IMR-90 (cell line): ENCODE measurements around the gene POTEC. TPM values are rescaled to one million over a fixed set of nuclear protein-coding genes. Genes with fewer than 3 reads are reported as not detected.
"Not testable (repeated sequence)": the region's sequence is repeated elsewhere in the genome, so short reads cannot be mapped to it uniquely, and the experiment has no call there.

Experiments used
- ATAC-seq: fragments of 200-7000 bp; cut with Tn5 transposase; 2 replicates; pipeline ENCODE4 v1.9.1; 2020; ENCODE audit warnings: low read depth, mild to moderate bottlenecking, moderate library complexity
- BruUV-seq: library from RNA; stranded (reverse); fragments of 400-500 nt; replicated peaks from 2 replicates; lab custom pipeline; 2021; lab: Mats Ljungman, UMichigan
- CTCF ChIA-PET: fragments of 300-600 bp; formaldehyde crosslinking; extraction: SDS; loops from one replicate; lab custom pipeline; 2021; ENCODE audit warnings: antibody characterized with exemption; lab: Yijun Ruan, JAX
- POLR2A ChIA-PET: fragments of 300-600 bp; sonication (Branson Sonifier 250); formaldehyde crosslinking; loops from one replicate; lab custom pipeline; 2022; ENCODE audit warnings: antibody characterized with exemption; ENCODE audit not compliant: unreplicated experiment; lab: Charles Lee
- DNase-seq: peaks from one replicate; pipeline ENCODE4 v3.0.0; 2013
- H2AFZ ChIP-seq: replicated peaks from 2 replicates; pipeline ENCODE3; 2013; ENCODE audit warnings: low read length, mild to moderate bottlenecking; ENCODE audit not compliant: poor library complexity
- H2AK5ac ChIP-seq: 2 replicates; pipeline ENCODE4 v1.6.1; 2013; ENCODE audit warnings: low read depth, low read length, inconsistent platforms
- H2AK9ac ChIP-seq: replicated peaks from 2 replicates; pipeline ENCODE3; 2013; ENCODE audit warnings: mild to moderate bottlenecking, low read depth, low read length, moderate library complexity; ENCODE audit not compliant: poor library complexity
- H2BK120ac ChIP-seq: 2 replicates; pipeline ENCODE4 v1.6.1; 2013; ENCODE audit warnings: low read depth, low read length, inconsistent platforms
- H2BK15ac ChIP-seq: 3 replicates; pipeline ENCODE4 v1.6.1; 2013; ENCODE audit warnings: low read depth, low read length, inconsistent platforms
- H2BK20ac ChIP-seq: 2 replicates; pipeline ENCODE4 v1.6.1; 2013; ENCODE audit warnings: low read depth, mild to moderate bottlenecking, inconsistent platforms, low read length, moderate library complexity
- H2BK5ac ChIP-seq: 2 replicates; pipeline ENCODE4 v1.6.1; 2013; ENCODE audit warnings: mild to moderate bottlenecking, low read depth, low read length, inconsistent platforms; ENCODE audit not compliant: poor library complexity, severe bottlenecking
- H3K14ac ChIP-seq: replicated peaks from 2 replicates; pipeline ENCODE4 v1.6.1; 2013; ENCODE audit warnings: low read depth, low read length, inconsistent platforms
- H3K18ac ChIP-seq: 2 replicates; pipeline ENCODE4 v1.6.1; 2013; ENCODE audit warnings: low read depth, low read length, control low read depth
- H3K23ac ChIP-seq: 2 replicates; pipeline ENCODE4 v1.6.1; 2013; ENCODE audit warnings: low read depth, low read length, inconsistent platforms
- H3K27ac ChIP-seq: 2 replicates; pipeline ENCODE4 v1.5.1; 2013; ENCODE audit warnings: mild to moderate bottlenecking, control low read depth, low read length; ENCODE audit not compliant: insufficient read depth
- H3K27me3 ChIP-seq: 2 replicates; pipeline ENCODE4 v1.6.1; 2013; ENCODE audit warnings: low read length; ENCODE audit not compliant: control insufficient read depth, insufficient read depth
- H3K36me3 ChIP-seq: 2 replicates; pipeline ENCODE4 v1.6.1; 2013; ENCODE audit warnings: low read length, mixed read lengths; ENCODE audit not compliant: control insufficient read depth, insufficient read depth
- H3K4ac ChIP-seq: 2 replicates; pipeline ENCODE4 v1.6.1; 2013; ENCODE audit warnings: low read depth, low read length, inconsistent platforms
- H3K4me1 ChIP-seq: 2 replicates; pipeline ENCODE4 v1.6.1; 2013; ENCODE audit warnings: low read length, mixed read lengths; ENCODE audit not compliant: control insufficient read depth, insufficient read depth
- H3K4me2 ChIP-seq: 2 replicates; pipeline ENCODE4 v1.6.1; 2013; ENCODE audit warnings: low read depth, mild to moderate bottlenecking, control low read depth, low read length, moderate library complexity
- H3K4me3 ChIP-seq: 2 replicates; pipeline ENCODE4 v1.5.1; 2013; ENCODE audit warnings: low read depth, mild to moderate bottlenecking, control low read depth, low read length, moderate library complexity; ENCODE audit not compliant: insufficient read depth
- H3K56ac ChIP-seq: 2 replicates; pipeline ENCODE4 v1.6.1; 2013; ENCODE audit warnings: low read length, inconsistent platforms; ENCODE audit not compliant: insufficient read depth; ENCODE audit errors: extremely low read depth
- H3K79me1 ChIP-seq, 2 experiments: 2 replicates each; pipeline ENCODE4 v1.6.1; 2013; ENCODE audit warnings: low read length in 2 of 2, inconsistent platforms in 1 of 2, low read depth in 1 of 2
- H3K9ac ChIP-seq: 2 replicates; pipeline ENCODE4 v1.6.1; 2013; ENCODE audit warnings: low read depth, low read length, control low read depth
- H3K9me1 ChIP-seq: 2 replicates; pipeline ENCODE4 v1.6.1; 2013; ENCODE audit warnings: low read length, inconsistent platforms; ENCODE audit not compliant: insufficient read depth
- H3K9me3 ChIP-seq: 2 replicates; pipeline ENCODE4 v1.6.1; 2013; ENCODE audit warnings: low read length; ENCODE audit not compliant: control insufficient read depth, insufficient read depth
- H4K20me1 ChIP-seq: 2 replicates; pipeline ENCODE4 v1.6.1; 2013; ENCODE audit warnings: low read length, inconsistent platforms; ENCODE audit not compliant: insufficient read depth
- H4K5ac ChIP-seq: 2 replicates; pipeline ENCODE4 v1.6.1; 2013; ENCODE audit warnings: mild to moderate bottlenecking, low read depth, low read length, control low read depth
- H4K8ac ChIP-seq, 2 experiments: 2 replicates each; pipeline ENCODE4 v1.6.1; 2013; ENCODE audit warnings: low read depth in 2 of 2, low read length in 2 of 2, control low read depth in 1 of 2, inconsistent platforms in 1 of 2
- H4K91ac ChIP-seq: 2 replicates; pipeline ENCODE4 v1.6.1; 2013; ENCODE audit warnings: low read depth, low read length, inconsistent platforms; ENCODE audit not compliant: insufficient read depth
- WGBS, 2 experiments: methylation state at CpG; one replicate each; pipeline versions ENCODE4 v1.1.5 to v1.1.7; 2013; ENCODE audit warnings: missing lambda C conversion rate in 2 of 2; ENCODE audit not compliant: insufficient read length in 1 of 2; ENCODE audit errors: extremely low coverage in 2 of 2; 5-methylcytosine and 5-hydroxymethylcytosine counted together
- dilution Hi-C: fragments of 300-500 bp; cut with HindIII; formaldehyde crosslinking; loops from one replicate; pipeline ENCODE4 v1.14.3; 2018; ENCODE audit warnings: low sequenced_read_pairs; ENCODE audit not compliant: unreplicated experiment
- in situ Hi-C: fragments of 300-500 bp; cut with MboI; formaldehyde crosslinking; loops from 3 replicates; pipeline ENCODE4 v1.14.3; 2019; ENCODE audit warnings: low sequenced_read_pairs, inconsistent platforms, mixed read lengths
- intact Hi-C: fragments of 100-400 bp; cut with micrococcal nuclease; formaldehyde crosslinking; loops from 2 replicates; pipeline ENCODE4 v1.10.0; 2022
- polyA plus RNA-seq, 3 experiments: library from polyadenylated mRNA; depleted of rRNA; stranded (reverse); fragments of >200 nt; gene quantifications; 2 replicates each; pipeline ENCODE4 v1.2.3, GENCODE V29; 2012; ENCODE audit warnings: low replicate concordance in 1 of 3
- total RNA-seq: library from RNA; depleted of rRNA; stranded (reverse); fragments of >200 nt; gene quantifications from 2 replicates; pipeline ENCODE4 v1.2.3, GENCODE V29; 2012

Gene POTEC
- total and polyA plus RNA-seq, 2 of the 4 experiments (the other 2 are of a cell fraction) = not detected

DNA sequence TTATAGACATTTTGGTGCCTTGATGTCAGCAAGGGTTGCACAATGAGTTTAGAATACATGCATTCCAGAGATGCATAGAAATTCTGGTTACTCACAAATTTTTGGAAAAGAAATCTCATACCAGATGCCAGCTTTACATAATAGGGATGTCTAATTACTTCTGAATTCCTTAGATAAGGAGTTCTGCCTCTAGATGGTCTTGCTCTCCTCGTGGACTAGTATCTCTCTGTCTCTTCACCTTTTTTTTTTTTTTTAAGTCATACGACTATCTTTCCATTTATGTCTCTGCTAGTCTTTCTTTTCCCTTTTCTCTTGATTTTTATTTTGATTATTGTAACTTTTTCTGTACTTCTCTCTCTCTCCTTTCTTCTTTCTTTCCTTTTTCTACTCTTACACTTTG lies 16.1 kb upstream of the POTEC start:
- H2BK20ac ChIP-seq, H3K79me1 ChIP-seq, H3K23ac ChIP-seq, POLR2A ChIA-PET, H2AFZ ChIP-seq, in situ Hi-C loops, H3K18ac ChIP-seq, H3K36me3 ChIP-seq, H4K8ac ChIP-seq, H3K27ac ChIP-seq, H2BK15ac ChIP-seq, H3K9me1 ChIP-seq, DNase-seq, H3K27me3 ChIP-seq, H4K5ac ChIP-seq, H3K4ac ChIP-seq, H2BK120ac ChIP-seq, H3K4me1 ChIP-seq, H4K20me1 ChIP-seq, H2AK5ac ChIP-seq, dilution Hi-C loops, H3K4me3 ChIP-seq, H3K9me3 ChIP-seq, intact Hi-C loops, ATAC-seq, BruUV-seq, H2BK5ac ChIP-seq, H3K4me2 ChIP-seq, H3K56ac ChIP-seq, H3K9ac ChIP-seq, H4K91ac ChIP-seq, H3K14ac ChIP-seq, H2AK9ac ChIP-seq, CTCF ChIA-PET: not testable (repeated sequence)
- no CpG with 5 or more reads among the region's 2 CpGs for WGBS, 2 experiments

DNA sequence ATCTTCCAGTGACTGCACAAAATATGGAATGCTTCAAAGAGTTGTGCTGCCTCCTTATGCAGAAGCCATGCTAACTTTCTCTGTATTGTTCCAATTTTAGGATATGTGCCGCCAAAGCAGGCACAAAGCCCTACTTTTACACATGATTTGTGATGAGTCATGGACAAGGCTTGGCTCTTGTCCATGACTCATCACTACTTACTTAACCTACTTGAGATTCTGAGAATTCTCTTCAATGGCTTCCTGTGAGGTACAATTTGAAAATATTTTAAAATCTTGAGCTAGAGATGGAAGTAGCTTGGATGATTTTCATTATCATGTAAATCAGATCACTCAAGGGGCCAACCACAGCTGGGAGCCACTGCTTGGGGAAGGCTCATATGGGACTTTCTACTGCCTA lies 11.7 kb downstream of the POTEC start:
- H3K27ac ChIP-seq, H4K20me1 ChIP-seq, H2BK15ac ChIP-seq, H3K4ac ChIP-seq, H3K9ac ChIP-seq, H3K4me3 ChIP-seq, in situ Hi-C loops, H3K23ac ChIP-seq, H3K14ac ChIP-seq, DNase-seq, BruUV-seq, H2AK9ac ChIP-seq, ATAC-seq, H3K36me3 ChIP-seq, H2BK5ac ChIP-seq, H4K5ac ChIP-seq, H3K18ac ChIP-seq, intact Hi-C loops, H4K91ac ChIP-seq, dilution Hi-C loops, H3K4me1 ChIP-seq, H2BK120ac ChIP-seq, CTCF ChIA-PET, H3K9me1 ChIP-seq, H3K79me1 ChIP-seq, H3K27me3 ChIP-seq, H4K8ac ChIP-seq, H3K9me3 ChIP-seq, H2BK20ac ChIP-seq, H2AFZ ChIP-seq, POLR2A ChIA-PET, H3K4me2 ChIP-seq, H2AK5ac ChIP-seq, H3K56ac ChIP-seq: not testable (repeated sequence)
- no CpG with 5 or more reads among the region's 1 CpG for WGBS, 2 experiments
